Activated CD4-positive, alpha-beta memory T cell treated with anti-CD3 and anti-CD28 coated beads for 36 hours (primary cell): ENCODE results near the gene JAK1. TPM values are rescaled to one million over a fixed set of nuclear protein-coding genes. Genes with fewer than 3 reads are reported as not detected.
A peak's percentile ranks its signal among the peaks of the same experiment; 100 is the strongest.
"Not testable (repeated sequence)": the region's sequence is repeated elsewhere in the genome, so short reads cannot be mapped to it uniquely, and the experiment has no call there.

Source experiments
- CTCF ChIA-PET: fragments of 350-600 bp; sonication (Branson Sonifier 250); formaldehyde crosslinking; loops from one replicate; lab custom pipeline; 2021; ENCODE audit warnings: antibody characterized with exemption, inconsistent platforms; lab: Charles Lee
- POLR2A ChIA-PET: fragments of 350-600 bp; sonication (Branson Sonifier 250); formaldehyde crosslinking; loops from one replicate; lab custom pipeline; 2021; ENCODE audit warnings: antibody characterized with exemption; lab: Charles Lee
- DNase-seq: peaks from one replicate; pipeline ENCODE4 v3.0.0-alpha.2; 2020
- H3K27ac Mint-ChIP-seq: one replicate; pipeline ENCODE4 v1.8.0; 2021; ENCODE audit warnings: mixed read lengths
- H3K27me3 Mint-ChIP-seq: one replicate; pipeline ENCODE4 v1.8.0; 2021; ENCODE audit warnings: mixed read lengths
- H3K36me3 Mint-ChIP-seq: one replicate; pipeline ENCODE4 v1.8.0; 2021; ENCODE audit warnings: mixed read lengths
- H3K4me1 Mint-ChIP-seq: one replicate; pipeline ENCODE4 v1.8.0; 2021; ENCODE audit warnings: low read depth, mixed read lengths
- H3K4me3 Mint-ChIP-seq: one replicate; pipeline ENCODE4 v1.8.0; 2021; ENCODE audit warnings: mild to moderate bottlenecking, mixed read lengths
- H3K9me3 Mint-ChIP-seq: one replicate; pipeline ENCODE4 v1.8.0; 2021; ENCODE audit warnings: mixed read lengths
- intact Hi-C: fragments of 100-400 bp; cut with micrococcal nuclease; formaldehyde crosslinking; loops from one replicate; pipeline ENCODE4 v1.15.1; 2023
- total RNA-seq, 2 experiments: library from RNA; stranded (reverse); gene quantifications; one replicate each; pipeline ENCODE4 v1.2.3, GENCODE V29; 2021

JAK1 gene
- total RNA-seq, 2 experiments from 2014 or later, result 115 to 128 TPM

DNA sequence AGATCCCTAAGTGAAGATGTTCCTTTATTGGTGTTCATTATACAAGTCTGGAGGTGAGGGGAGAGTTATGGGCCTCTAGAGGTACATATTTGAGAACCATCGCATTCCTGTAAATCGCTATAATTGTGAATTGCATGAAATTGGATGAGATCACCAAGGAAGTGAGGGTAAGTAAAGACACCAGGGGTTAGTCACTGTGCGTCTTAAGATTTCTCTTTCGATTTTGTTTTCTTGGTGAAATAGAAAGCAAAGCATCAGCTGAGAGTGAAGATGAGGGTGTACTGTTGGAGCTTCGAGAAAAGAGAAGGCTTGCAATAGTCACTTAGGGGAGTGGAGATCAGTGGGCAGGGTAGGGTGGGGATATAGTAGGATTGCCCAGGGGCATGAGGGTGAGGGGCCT is 139.4 kb downstream of the JAK1 start:
- CTCF ChIA-PET, result interaction anchor here (0.7 to 6.9 kb wide), 5 partner anchors 137 to 558 kb away, joined by 3 to 40 read pairs (median 3); no protein-coding TSS in a partner anchor
- Mint-ChIP-seq H3K4me1 (peaks cover 45% of the 10 kb centered on the region), H3K4me3 (peak overlapping the region; percentile 39)

DNA sequence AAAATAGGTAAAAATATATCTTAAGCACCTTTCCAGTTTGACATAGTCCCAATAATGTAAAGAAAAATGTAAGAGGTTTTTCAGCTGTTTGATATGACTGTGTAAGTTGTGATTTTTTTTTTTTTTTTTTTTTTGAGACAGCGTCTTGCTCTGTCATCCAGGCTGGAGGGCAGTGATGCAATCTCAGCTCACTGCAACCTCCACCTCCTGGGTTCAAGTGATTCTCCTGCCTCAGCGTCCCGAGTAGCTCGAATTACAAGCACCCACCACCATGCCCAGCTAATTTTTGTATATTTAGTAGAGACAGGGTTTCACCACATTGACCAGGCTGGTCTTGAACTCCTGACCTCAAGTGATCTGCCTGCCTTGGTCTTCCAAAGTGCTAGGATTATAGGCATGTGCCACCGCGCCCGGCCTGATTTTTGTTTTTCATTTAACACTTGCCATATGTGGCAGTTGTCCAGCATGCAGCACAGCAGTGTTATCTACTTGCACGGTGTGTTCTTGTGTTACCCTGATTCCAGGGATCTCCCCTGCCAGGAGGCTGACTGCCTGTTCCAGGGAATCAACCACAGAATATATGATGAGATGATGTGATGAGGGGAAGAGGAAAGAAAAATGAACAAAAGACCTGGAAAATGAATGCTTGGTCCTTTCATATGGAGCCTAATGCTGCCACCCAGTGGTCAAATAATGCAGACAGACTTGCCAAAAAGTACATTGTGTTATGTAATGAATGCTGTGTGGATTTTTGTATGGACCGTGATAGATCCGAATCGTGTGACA is 142.5 kb downstream of the JAK1 start:
- CTCF ChIA-PET, result interaction anchor here (0.7 to 6.9 kb wide), 19 partner anchors 15 to 1212 kb away, joined by 3 to 40 read pairs (median 4); partner anchors contain the start of gene RAVER2
- POLR2A ChIA-PET, result interaction anchor here (0.6 kb wide), 1 partner anchor 267 kb away, joined by 3 read pairs; no protein-coding TSS in a partner anchor
- no peaks in the 10 kb centered on the region for H3K36me3 Mint-ChIP-seq
- peak; percentile 64 for DNase-seq
- H3K27me3 Mint-ChIP-seq, result no peaks in the 10 kb centered on the region
- no peak overlapping the region for H3K4me3 Mint-ChIP-seq
- H3K9me3 Mint-ChIP-seq, result no peaks in the 10 kb centered on the region
- intact Hi-C loops, result loop anchor here (1.0 to 10.0 kb wide), 4 partner anchors 80 to 861 kb away; no protein-coding TSS in a partner anchor
- no peak overlapping the region for H3K27ac Mint-ChIP-seq
- peaks cover 29% of the 10 kb centered on the region for H3K4me1 Mint-ChIP-seq

More for the DNA sequence above, 139.4 kb downstream of the JAK1 start:
- Mint-ChIP-seq H3K36me3 (no peaks in the 10 kb centered on the region), H3K27ac (peak overlapping the region; percentile 82), H3K9me3 (no peaks in the 10 kb centered on the region), H3K27me3 (no peaks in the 10 kb centered on the region)
- intact Hi-C loops, result loop anchor here (1.0 to 10.0 kb wide), 6 partner anchors 140 to 858 kb away; partner anchors contain the start of genes CACHD1 and JAK1
- DNase-seq, result no peak
- POLR2A ChIA-PET, result no interaction called here

DNA sequence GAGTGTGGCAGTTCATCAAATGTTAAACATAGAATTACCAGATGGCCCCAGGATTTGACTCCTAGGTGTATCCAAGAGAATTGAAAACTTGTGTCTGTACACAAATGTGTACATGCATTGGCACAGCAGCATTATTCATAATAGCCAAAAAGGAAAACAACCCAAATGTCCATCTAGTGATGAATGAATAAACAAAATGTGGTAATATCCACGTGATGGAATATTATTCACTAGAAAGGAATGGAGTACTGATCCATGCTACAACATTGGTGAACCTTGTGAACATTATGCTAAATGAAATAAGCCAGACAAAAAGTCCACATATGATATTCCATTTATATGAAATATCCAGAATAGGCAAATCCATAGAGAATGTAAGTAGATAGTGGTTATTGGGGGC is 143.7 kb downstream of the JAK1 start:
- no peaks in the 10 kb centered on the region for H3K27me3 Mint-ChIP-seq
- no peak overlapping the region for H3K27ac Mint-ChIP-seq
- no peaks in the 10 kb centered on the region for H3K36me3 Mint-ChIP-seq
- ChIA-PET CTCF (interaction anchor here (0.6 to 6.9 kb wide), 9 partner anchors 43 to 1211 kb away, joined by 3 to 40 read pairs (median 6); partner anchors contain the start of gene RAVER2), POLR2A (interaction anchor here (0.6 kb wide), 1 partner anchor 431 kb away, joined by 3 read pairs; no protein-coding TSS in a partner anchor)
- intact Hi-C loops, result loop anchor here (10.0 kb wide), 1 partner anchor 862 kb away; no protein-coding TSS in a partner anchor
- no peak for DNase-seq
- H3K4me3 Mint-ChIP-seq, result no peak overlapping the region
- H3K4me1 Mint-ChIP-seq, result peaks cover 18% of the 10 kb centered on the region
- peaks cover under 1% of the 10 kb centered on the region for H3K9me3 Mint-ChIP-seq

DNA sequence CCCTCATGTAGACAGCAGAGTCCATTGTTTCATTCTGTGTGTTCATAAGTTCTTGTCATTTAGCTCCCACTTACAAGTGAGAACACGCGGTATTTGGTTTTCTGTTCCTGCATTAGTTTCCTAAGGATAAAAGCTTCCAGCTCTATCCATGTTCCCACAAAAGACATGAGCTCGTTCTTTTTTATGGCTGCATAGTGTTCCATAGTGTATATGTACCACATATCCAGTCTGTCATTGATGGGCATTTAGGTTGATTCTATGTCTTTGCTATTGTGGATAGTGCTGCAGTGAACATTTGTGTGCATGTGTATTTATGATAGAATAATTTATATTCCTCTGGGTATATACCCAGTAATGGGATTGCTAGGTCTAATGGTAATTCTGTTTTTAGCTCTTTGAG is 145.8 kb downstream of the JAK1 start:
- H3K9me3 Mint-ChIP-seq, CTCF ChIA-PET, DNase-seq, H3K4me3 Mint-ChIP-seq, H3K36me3 Mint-ChIP-seq, H3K27me3 Mint-ChIP-seq, POLR2A ChIA-PET, H3K27ac Mint-ChIP-seq, H3K4me1 Mint-ChIP-seq: not testable (repeated sequence)
- intact Hi-C loops, result loop anchor here (10.0 kb wide), 1 partner anchor 864 kb away; no protein-coding TSS in a partner anchor

DNA sequence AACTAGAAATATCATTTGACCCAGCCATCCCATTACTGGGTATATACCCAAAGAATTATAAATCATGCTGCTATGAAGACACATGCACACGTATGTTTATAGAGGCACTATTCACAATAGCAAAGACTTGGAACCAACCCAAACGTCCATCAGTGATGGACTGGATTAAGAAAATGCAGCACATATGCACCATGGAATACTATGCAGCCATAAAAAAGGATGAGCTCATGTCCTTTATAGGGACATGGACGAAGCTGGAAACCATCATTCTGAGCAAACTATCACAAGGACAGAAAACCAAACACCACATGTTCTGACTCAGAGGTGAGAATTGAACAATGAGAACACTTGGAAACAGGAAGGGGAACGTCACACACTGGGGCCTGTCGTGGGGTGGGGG is 149.0 kb downstream of the JAK1 start:
- H3K4me1 Mint-ChIP-seq, DNase-seq, POLR2A ChIA-PET: not testable (repeated sequence)

DNA sequence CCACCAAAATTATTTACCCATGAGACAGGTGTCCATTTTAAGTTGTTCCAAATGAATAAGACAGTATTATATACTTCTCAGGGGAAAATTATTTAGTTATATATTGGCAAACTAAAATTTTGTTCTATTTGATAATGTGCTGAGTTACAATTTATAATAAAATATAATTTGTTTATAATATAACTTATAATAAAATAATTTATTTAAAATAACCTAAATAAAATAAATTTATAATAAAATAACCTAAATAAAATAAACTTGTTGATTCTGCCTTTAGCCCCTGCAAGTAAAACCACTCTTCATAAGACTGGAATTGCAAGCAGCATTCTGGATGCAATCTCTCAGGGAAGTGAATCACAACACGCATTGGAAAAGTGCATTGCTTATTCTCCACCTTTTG is 151.9 kb downstream of the JAK1 start:
- ChIA-PET POLR2A (no interaction called here), CTCF (no interaction called here)
- H3K36me3 Mint-ChIP-seq, result peaks cover 9% of the 10 kb centered on the region
- no peaks in the 10 kb centered on the region for H3K4me1 Mint-ChIP-seq
- no peak overlapping the region for H3K4me3 Mint-ChIP-seq
- H3K9me3 Mint-ChIP-seq, result peaks cover 6% of the 10 kb centered on the region
- intact Hi-C loops, result no loop called here
- H3K27me3 Mint-ChIP-seq, result no peaks in the 10 kb centered on the region
- H3K27ac Mint-ChIP-seq, result no peak overlapping the region
- no peak for DNase-seq

More for the DNA sequence above, 149.0 kb downstream of the JAK1 start:
- intact Hi-C loops, H3K4me3 Mint-ChIP-seq, H3K36me3 Mint-ChIP-seq, H3K27me3 Mint-ChIP-seq, H3K9me3 Mint-ChIP-seq, H3K27ac Mint-ChIP-seq, CTCF ChIA-PET: not testable (repeated sequence)

DNA sequence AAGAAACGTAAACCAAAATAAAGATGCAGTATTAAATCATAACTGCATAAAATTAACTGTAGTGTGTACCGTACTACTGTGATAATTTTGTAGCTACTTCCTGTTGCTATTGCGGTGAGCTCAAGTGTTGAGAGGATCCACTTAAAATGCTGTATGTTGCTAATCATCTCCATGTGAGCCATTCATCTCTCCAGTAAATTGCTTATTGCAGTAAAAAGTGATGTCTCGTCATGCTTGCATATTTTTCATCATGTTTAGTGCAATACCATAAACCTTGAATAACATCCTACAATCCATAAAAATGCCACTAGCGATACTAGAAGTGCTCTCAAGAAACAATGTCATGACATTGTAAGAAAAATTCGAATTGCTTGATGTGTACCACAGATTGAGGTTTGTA is 155.2 kb downstream of the JAK1 start:
- ChIA-PET POLR2A (no interaction called here), CTCF (no interaction called here)
- Mint-ChIP-seq H3K4me1 (no peaks in the 10 kb centered on the region), H3K9me3 (no peaks in the 10 kb centered on the region), H3K27me3 (no peaks in the 10 kb centered on the region), H3K36me3 (peaks cover 5% of the 10 kb centered on the region), H3K4me3 (no peak overlapping the region), H3K27ac (no peak overlapping the region)
- no peak for DNase-seq
- intact Hi-C loops, result no loop called here

DNA sequence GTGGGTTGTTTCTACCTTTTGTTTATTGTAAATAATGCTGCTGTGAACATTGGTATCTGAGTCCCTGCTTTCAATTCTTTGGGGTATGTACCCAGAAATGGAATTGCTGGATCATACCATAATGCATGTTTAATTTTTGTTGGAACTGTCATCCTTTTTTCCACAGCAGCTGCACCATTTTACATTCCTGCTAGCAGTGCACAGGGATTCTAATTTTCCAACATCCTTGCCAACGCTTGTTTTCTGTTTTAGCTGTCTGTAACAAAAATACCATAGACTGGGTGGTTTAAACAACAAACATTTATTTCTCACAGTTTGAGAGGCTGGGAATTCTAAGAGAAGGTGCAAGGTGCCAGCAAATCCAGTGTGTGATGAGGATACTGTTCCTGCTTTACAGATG is 156.3 kb downstream of the JAK1 start:
- POLR2A ChIA-PET, result no interaction called here
- CTCF ChIA-PET, result no interaction called here
- no peaks in the 10 kb centered on the region for H3K4me1 Mint-ChIP-seq
- no peaks in the 10 kb centered on the region for H3K27me3 Mint-ChIP-seq
- H3K36me3 Mint-ChIP-seq, result peaks cover 1% of the 10 kb centered on the region
- no peak overlapping the region for H3K27ac Mint-ChIP-seq
- intact Hi-C loops, result no loop called here
- no peak overlapping the region for H3K4me3 Mint-ChIP-seq
- no peak for DNase-seq
- H3K9me3 Mint-ChIP-seq, result no peaks in the 10 kb centered on the region

DNA sequence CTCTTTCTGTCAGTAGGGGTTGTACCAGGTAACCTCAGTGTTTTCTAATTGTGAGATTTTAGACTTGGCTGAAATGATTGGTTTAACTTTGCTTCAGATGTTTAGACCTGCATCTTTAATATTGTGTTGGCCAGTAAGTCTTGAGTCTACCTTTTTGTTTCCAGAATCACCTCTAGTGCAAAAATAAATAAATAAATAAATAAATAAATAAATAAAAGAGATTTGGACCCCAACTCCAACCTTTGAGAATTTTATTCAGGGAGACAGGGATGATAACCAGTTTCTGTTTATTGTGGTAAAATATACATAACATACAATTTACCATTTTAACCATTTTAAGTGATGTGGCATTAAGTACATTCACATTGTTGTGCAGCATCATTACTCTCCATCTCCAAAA is 157.0 kb downstream of the JAK1 start:
- H3K36me3 Mint-ChIP-seq, result peaks cover 1% of the 10 kb centered on the region
- ChIA-PET CTCF (interaction anchor here (1.5 kb wide), 1 partner anchor 15 kb away, joined by 5 read pairs; no protein-coding TSS in a partner anchor), POLR2A (no interaction called here)
- intact Hi-C loops, result no loop called here
- no peak for DNase-seq
- H3K27me3 Mint-ChIP-seq, result no peaks in the 10 kb centered on the region
- no peak overlapping the region for H3K4me3 Mint-ChIP-seq
- H3K27ac Mint-ChIP-seq, result no peak overlapping the region
- no peaks in the 10 kb centered on the region for H3K9me3 Mint-ChIP-seq
- H3K4me1 Mint-ChIP-seq, result no peaks in the 10 kb centered on the region

DNA sequence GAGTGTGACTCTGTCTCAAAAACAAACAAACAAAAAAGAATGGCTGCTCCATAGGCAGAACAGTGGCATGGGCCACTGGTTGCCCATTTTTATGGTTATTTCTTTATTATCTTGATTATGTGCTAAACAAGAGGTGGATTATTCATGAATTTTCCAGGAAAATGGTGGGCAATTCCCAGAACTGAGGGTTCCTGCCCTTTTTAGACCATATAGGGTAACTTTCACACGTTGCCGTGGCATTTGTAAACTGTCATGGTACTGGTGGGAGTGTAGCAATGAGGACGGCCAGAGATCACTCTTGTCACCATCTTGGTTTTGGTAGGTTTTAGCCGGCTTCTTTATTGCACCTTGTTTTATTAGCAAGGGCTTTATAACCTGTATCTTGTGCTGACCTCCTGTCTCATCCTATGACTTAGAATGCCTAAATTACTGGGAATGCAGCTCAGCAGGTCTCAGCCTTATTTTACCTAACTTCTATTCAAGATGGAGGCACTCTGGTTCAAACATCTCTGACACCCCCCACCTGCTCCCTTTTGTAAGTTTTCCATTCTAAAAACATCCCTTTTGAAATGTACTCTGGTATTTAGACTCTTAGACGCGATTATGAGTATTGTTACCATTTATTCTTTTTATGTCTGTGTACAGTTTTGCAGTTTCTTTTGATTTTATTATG is 164.4 kb downstream of the JAK1 start:
- H3K27ac Mint-ChIP-seq, result no peak overlapping the region
- no peaks in the 10 kb centered on the region for H3K27me3 Mint-ChIP-seq
- ChIA-PET POLR2A (no interaction called here), CTCF (no interaction called here)
- intact Hi-C loops, result no loop called here
- DNase-seq, result no peak
- peaks cover 6% of the 10 kb centered on the region for H3K36me3 Mint-ChIP-seq
- no peaks in the 10 kb centered on the region for H3K9me3 Mint-ChIP-seq
- H3K4me3 Mint-ChIP-seq, result no peak overlapping the region
- H3K4me1 Mint-ChIP-seq, result no peaks in the 10 kb centered on the region

DNA sequence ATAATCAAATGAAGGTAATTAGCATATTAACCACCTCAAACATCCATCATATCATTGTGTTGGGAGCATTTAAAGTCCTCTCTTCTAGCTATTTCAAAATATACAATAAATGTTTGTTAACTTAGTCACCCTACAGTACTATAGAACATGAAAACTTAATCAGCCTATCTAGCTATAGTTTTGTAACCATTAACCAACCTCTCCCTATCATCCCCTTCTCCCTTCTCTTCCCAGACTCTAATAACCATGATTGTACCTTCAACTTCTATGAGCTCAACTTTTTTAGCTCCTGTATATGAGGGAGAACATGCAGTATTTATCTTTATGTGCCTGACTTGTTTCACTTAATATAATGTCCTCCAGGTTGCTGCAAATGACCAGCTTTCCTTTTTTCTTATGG is 167.5 kb downstream of the JAK1 start:
- DNase-seq, result no peak
- intact Hi-C loops, result no loop called here
- H3K4me1 Mint-ChIP-seq, result no peaks in the 10 kb centered on the region
- CTCF ChIA-PET, result no interaction called here
- POLR2A ChIA-PET, result no interaction called here
- no peak overlapping the region for H3K4me3 Mint-ChIP-seq
- no peaks in the 10 kb centered on the region for H3K27me3 Mint-ChIP-seq
- H3K27ac Mint-ChIP-seq, result no peak overlapping the region
- no peaks in the 10 kb centered on the region for H3K9me3 Mint-ChIP-seq
- peaks cover 6% of the 10 kb centered on the region for H3K36me3 Mint-ChIP-seq

DNA sequence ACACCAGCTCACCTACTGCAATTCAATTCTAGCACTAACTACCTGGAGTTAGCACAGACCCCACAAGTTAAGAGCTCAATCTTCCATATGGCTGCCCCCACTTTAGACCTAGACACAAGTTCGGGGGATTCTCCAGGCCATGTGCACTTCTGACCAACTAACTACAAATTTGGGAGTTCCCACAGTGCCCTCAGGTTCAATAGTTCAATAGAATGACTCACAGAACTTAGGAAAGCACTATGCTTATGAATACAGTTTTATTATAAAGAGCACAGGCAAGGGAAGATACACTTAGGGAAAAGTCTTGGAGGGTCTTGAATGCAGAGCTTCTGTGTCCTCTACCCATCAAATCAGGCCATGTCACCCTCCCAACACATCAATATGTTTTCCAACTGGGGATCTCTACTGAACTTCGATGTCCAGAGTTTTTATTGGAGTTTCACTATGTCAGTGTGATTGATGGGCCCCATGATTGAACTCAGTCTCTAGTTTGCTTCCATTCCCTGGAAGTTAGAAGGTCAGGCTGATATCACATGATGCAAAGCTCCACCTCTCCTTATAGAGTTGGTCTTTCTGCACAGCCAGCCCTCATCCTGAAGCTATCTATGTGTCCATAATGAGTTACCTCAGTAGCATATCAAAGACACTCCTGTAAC is 175.4 kb downstream of the JAK1 start:
- Mint-ChIP-seq H3K36me3 (peaks cover 18% of the 10 kb centered on the region), H3K4me3 (no peak overlapping the region), H3K4me1 (no peaks in the 10 kb centered on the region), H3K27ac (no peak overlapping the region), H3K27me3 (no peaks in the 10 kb centered on the region), H3K9me3 (peaks cover 16% of the 10 kb centered on the region)
- ChIA-PET CTCF (no interaction called here), POLR2A (no interaction called here)
- intact Hi-C loops, result no loop called here
- DNase-seq, result no peak
